PC-9 (cell line): Measurements from ENCODE around the gene LINS1. TPM values are rescaled to one million over a fixed set of nuclear protein-coding genes. Genes with fewer than 3 reads are reported as not detected.
A peak's percentile ranks its signal among the peaks of the same experiment; 100 is the strongest.

Experiments used
- BruUV-seq: library from RNA; stranded (reverse); fragments of 400-500 nt; replicated peaks from 2 replicates; lab custom pipeline; 2021; lab: Mats Ljungman, UMichigan
- CTCF ChIA-PET: fragments of 300-600 bp; sonication (Branson Sonifier 250); formaldehyde crosslinking; loops from one replicate; lab custom pipeline; 2022; ENCODE audit warnings: antibody characterized with exemption; lab: Charles Lee
- POLR2A ChIA-PET: fragments of 300-600 bp; sonication (Branson Sonifier 250); formaldehyde crosslinking; loops from one replicate; lab custom pipeline; 2022; ENCODE audit warnings: antibody characterized with exemption; ENCODE audit not compliant: unreplicated experiment; lab: Charles Lee
- DNase-seq, 2 experiments: peaks; one replicate each; pipeline versions ENCODE4 v3.0.0 to v3.0.0-alpha.2; 2015 to 2022; ENCODE audit warnings: mixed read lengths in 1 of 2
- H2AFZ ChIP-seq: fragments of 200-600 bp; sonication (generic); 2 replicates; pipeline ENCODE4 v1.8.1; 2017; ENCODE audit warnings: antibody characterized with exemption
- H3F3A ChIP-seq: fragments of 200-600 bp; sonication (generic); 2 replicates; pipeline ENCODE4 v1.8.1; 2017; ENCODE audit warnings: antibody characterized with exemption, mild to moderate bottlenecking, low read depth; ENCODE audit not compliant: insufficient read depth
- H3K27ac ChIP-seq: fragments of 200-600 bp; sonication (generic); 2 replicates; pipeline ENCODE4 v1.6.1; 2016; ENCODE audit warnings: mixed run types
- H3K27me3 ChIP-seq: fragments of 200-600 bp; sonication (generic); 2 replicates; pipeline ENCODE4 v1.6.1; 2016; ENCODE audit warnings: low read depth, mixed run types; ENCODE audit not compliant: insufficient read depth
- H3K36me3 ChIP-seq: fragments of 200-600 bp; sonication (generic); 2 replicates; pipeline ENCODE4 v1.6.1; 2016; ENCODE audit warnings: low read depth, mixed run types
- H3K4me1 ChIP-seq: fragments of 200-600 bp; sonication (generic); replicated peaks from 2 replicates; pipeline ENCODE4 v1.6.1; 2016; ENCODE audit warnings: mixed run types; ENCODE audit not compliant: insufficient read depth
- H3K4me2 ChIP-seq: fragments of 200-600 bp; sonication (generic); 2 replicates; pipeline ENCODE4 v1.6.1; 2017; ENCODE audit warnings: mixed run types
- H3K4me3 ChIP-seq: fragments of 200-600 bp; sonication (generic); 2 replicates; pipeline ENCODE4 v1.6.1; 2016; ENCODE audit warnings: mixed run types
- H3K79me2 ChIP-seq: fragments of 200-600 bp; sonication (generic); 2 replicates; pipeline ENCODE4 v1.6.1; 2017; ENCODE audit warnings: low read depth, mixed run types
- H3K9me2 ChIP-seq: fragments of 200-600 bp; sonication (generic); 2 replicates; pipeline ENCODE4 v1.8.1; 2017; ENCODE audit warnings: mild to moderate bottlenecking; ENCODE audit not compliant: insufficient read depth
- H3K9me3 ChIP-seq: fragments of 200-600 bp; sonication (generic); 2 replicates; pipeline ENCODE4 v1.8.1; 2016; ENCODE audit warnings: low read depth; ENCODE audit not compliant: insufficient read depth
- H4K20me1 ChIP-seq: fragments of 200-600 bp; sonication (generic); 2 replicates; pipeline ENCODE4 v1.8.1; 2017; ENCODE audit not compliant: insufficient read depth
- CTCF ChIP-seq: fragments of 200-600 bp; sonication (generic); conservative IDR thresholded peaks from 2 replicates; pipeline ENCODE4 v1.6.1; 2017; ENCODE audit warnings: mixed run types, antibody characterized with exemption, mild to moderate bottlenecking, moderate library complexity
- EZH2 ChIP-seq: fragments of 200-600 bp; sonication (generic); IDR thresholded peaks from 2 replicates; pipeline ENCODE4 v1.8.0; 2017; ENCODE audit warnings: antibody characterized with exemption, low read depth
- intact Hi-C: fragments of 100-400 bp; cut with micrococcal nuclease; formaldehyde crosslinking; loops from one replicate; pipeline ENCODE4 v1.10.0; 2022; ENCODE audit not compliant: unreplicated experiment
- total RNA-seq: library from RNA; stranded (reverse); gene quantifications from 2 replicates; pipeline ENCODE4 v1.2.3, GENCODE V29; 2021

LINS1 gene
- total RNA-seq, 1 experiment from 2014 or later, result 10.9 TPM

- POLR2A ChIA-PET, result interaction anchor here (0.8 kb wide), 1 partner anchor 1035 kb away, joined by 6 read pairs; no protein-coding TSS in a partner anchor
- H3K4me1 ChIP-seq, result peaks cover 20% of the 10 kb centered on the region
- H3K27ac ChIP-seq, result no peak overlapping the region
- peaks cover 5% of the 10 kb centered on the region; the same call in 1 of the 2 replicates for H4K20me1 ChIP-seq
- peak overlapping the region; percentile 95 for H3K4me2 ChIP-seq
- peak overlapping the region; percentile 96 for H2AFZ ChIP-seq
- H3K27me3 ChIP-seq, result no peaks in the 10 kb centered on the region
- TSS peak; percentile 37 for BruUV-seq
- H3K4me3 ChIP-seq, result peak overlapping the region; percentile 83
- no peaks in the 10 kb centered on the region for H3F3A ChIP-seq
- H3K9me2 ChIP-seq, result no peaks in the 10 kb centered on the region
- DNase-seq, result no peak
- CTCF ChIA-PET, result interaction anchor here (0.6 to 1.3 kb wide), 2 partner anchors 95 to 252 kb away, joined by 3 read pairs; no protein-coding TSS in a partner anchor
- no peaks in the 10 kb centered on the region for H3K9me3 ChIP-seq
- intact Hi-C loops, result loop anchor here (1.0 to 10.0 kb wide), 4 partner anchors 251 to 1327 kb away; partner anchors contain the start of gene CHSY1
- peaks cover 19% of the 10 kb centered on the region for H3K36me3 ChIP-seq
- TF ChIP-seq EZH2 (no peak), CTCF (no peak)
- H3K79me2 ChIP-seq, result peaks cover 91% of the 10 kb centered on the region
These were observed 344 bp downstream of the LINS1 start for GRCh38 chr15:100601617-100602063.

GRCh38 chr15:100601163-100601562 is 821 bp downstream of the LINS1 start:
- Histone ChIP-seq H3F3A (no peaks in the 10 kb centered on the region), H4K20me1 (peaks cover 2% of the 10 kb centered on the region; the same call in 1 of the 2 replicates), H3K9me2 (no peaks in the 10 kb centered on the region), H3K27me3 (no peaks in the 10 kb centered on the region), H3K79me2 (peaks cover 90% of the 10 kb centered on the region), H3K27ac (no peak overlapping the region), H3K4me1 (peaks cover 20% of the 10 kb centered on the region), H3K4me3 (peak overlapping the region; percentile 83), H3K4me2 (peak overlapping the region; percentile 95), H3K36me3 (peaks cover 18% of the 10 kb centered on the region), H2AFZ (peak overlapping the region; percentile 96), H3K9me3 (no peaks in the 10 kb centered on the region)
- peak in 1 of 2 experiments; percentile 3 for DNase-seq
- CTCF ChIA-PET, result no interaction called here
- BruUV-seq, result no TSS peak
- TF ChIP-seq EZH2, result no peak
- TF ChIP-seq CTCF, result no peak
- intact Hi-C loops, result loop anchor here (5.0 to 10.0 kb wide), 3 partner anchors 651 to 1326 kb away; partner anchors contain the start of gene CHSY1
- POLR2A ChIA-PET, result no interaction called here

GRCh38 chr15:100598655-100599054 is 3.3 kb downstream of the LINS1 start:
- Histone ChIP-seq H3K9me3 (no peaks in the 10 kb centered on the region), H3K79me2 (peaks cover 78% of the 10 kb centered on the region), H3K4me2 (no peak overlapping the region), H2AFZ (no peak overlapping the region), H3K9me2 (no peaks in the 10 kb centered on the region), H3K27me3 (no peaks in the 10 kb centered on the region), H3K4me1 (peaks cover 11% of the 10 kb centered on the region), H3K27ac (no peak overlapping the region), H4K20me1 (no peaks in the 10 kb centered on the region), H3F3A (no peaks in the 10 kb centered on the region), H3K4me3 (no peak overlapping the region), H3K36me3 (no peaks in the 10 kb centered on the region)
- intact Hi-C loops, result no loop called here
- POLR2A ChIA-PET, result no interaction called here
- CTCF ChIA-PET, result no interaction called here
- no peak for DNase-seq
- BruUV-seq, result no TSS peak
- TF ChIP-seq EZH2 (no peak), CTCF (no peak)
